Measurements from ENCODE around the gene CFDP1. TPM values are rescaled to one million over a fixed set of nuclear protein-coding genes. Genes with fewer than 3 reads are reported as not detected.
A peak's percentile ranks its signal among the peaks of the same experiment; 100 is the strongest.

The CFDP1 gene
- total RNA-seq, 1 experiment from 2014 or later = 77.6 TPM

DNA sequence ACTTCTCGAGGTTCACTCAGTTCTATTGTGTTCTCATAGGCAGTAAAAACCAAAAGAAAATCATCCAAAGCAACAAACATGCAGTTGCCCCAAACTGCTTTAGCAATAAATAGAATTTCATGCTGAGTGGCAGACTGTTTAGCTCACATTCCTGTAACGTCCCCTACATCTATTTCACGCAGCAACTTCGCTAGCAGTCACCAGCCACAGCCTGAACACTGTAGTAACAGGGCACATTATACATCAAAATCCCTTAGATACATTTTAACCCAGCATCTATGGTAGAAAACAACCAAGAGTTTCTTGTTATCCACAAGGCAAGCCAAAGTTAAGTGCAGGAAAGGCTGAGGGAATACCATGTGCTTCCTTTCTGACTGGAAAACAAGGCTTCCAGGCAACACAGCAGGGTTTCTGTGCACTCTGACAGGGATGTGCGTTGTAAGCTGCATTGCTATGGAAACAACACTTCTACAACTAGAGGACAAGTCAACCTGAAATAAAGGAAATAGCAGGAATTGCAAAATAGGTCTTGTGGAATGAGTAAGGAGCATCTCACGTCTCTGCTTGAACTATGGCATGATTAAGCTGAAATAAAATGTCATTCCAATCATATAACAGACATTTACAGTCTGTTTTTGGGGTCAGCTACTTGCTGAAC lies 55.4 kb downstream of the CFDP1 start:
- peak overlapping the region; percentile 82 for H3K27ac Mint-ChIP-seq (ENCODE audit: unreplicated experiment)
- H3K27me3 Mint-ChIP-seq (ENCODE audit: insufficient read depth, unreplicated experiment) = no peaks in the 10 kb centered on the region
- Histone ChIP-seq H3K4me3 (ENCODE audit: low read depth, low read length) (no peak overlapping the region), H3K36me3 (ENCODE audit: control insufficient read depth, insufficient read depth, low read length) (no peaks in the 10 kb centered on the region; the same call in 1 of the 2 replicates), H3K9me3 (no peaks in the 10 kb centered on the region), H3K27me3 (replicated peaks; ENCODE audit: control insufficient read depth, insufficient read depth, low read length) (no peaks in the 10 kb centered on the region), H3K4me1 (peaks cover 27% of the 10 kb centered on the region)
- no peak for DNase-seq
- intact Hi-C loops (cut with micrococcal nuclease; ENCODE audit: unreplicated experiment) = no loop called here
- H3K4me1 Mint-ChIP-seq (ENCODE audit: low read depth, unreplicated experiment) = peaks cover 29% of the 10 kb centered on the region
- TF ChIP-seq, protein P1, sequence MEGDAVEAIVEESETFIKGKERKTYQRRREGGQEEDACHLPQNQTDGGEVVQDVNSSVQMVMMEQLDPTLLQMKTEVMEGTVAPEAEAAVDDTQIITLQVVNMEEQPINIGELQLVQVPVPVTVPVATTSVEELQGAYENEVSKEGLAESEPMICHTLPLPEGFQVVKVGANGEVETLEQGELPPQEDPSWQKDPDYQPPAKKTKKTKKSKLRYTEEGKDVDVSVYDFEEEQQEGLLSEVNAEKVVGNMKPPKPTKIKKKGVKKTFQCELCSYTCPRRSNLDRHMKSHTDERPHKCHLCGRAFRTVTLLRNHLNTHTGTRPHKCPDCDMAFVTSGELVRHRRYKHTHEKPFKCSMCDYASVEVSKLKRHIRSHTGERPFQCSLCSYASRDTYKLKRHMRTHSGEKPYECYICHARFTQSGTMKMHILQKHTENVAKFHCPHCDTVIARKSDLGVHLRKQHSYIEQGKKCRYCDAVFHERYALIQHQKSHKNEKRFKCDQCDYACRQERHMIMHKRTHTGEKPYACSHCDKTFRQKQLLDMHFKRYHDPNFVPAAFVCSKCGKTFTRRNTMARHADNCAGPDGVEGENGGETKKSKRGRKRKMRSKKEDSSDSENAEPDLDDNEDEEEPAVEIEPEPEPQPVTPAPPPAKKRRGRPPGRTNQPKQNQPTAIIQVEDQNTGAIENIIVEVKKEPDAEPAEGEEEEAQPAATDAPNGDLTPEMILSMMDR (IDR thresholded peaks at IDR 0.05; ENCODE audit: insufficient read depth in 1 of 2, low read depth in 1 of 2, low read length in 1 of 2, severe bottlenecking in 1 of 2, unreplicated experiment in 1 of 2) = no peak
- H3K36me3 Mint-ChIP-seq (ENCODE audit: insufficient read depth, unreplicated experiment) = peaks cover 28% of the 10 kb centered on the region
- ChIA-PET POLR2A (no interaction called here), CTCF (interaction anchor here (0.6 kb wide), 1 partner anchor 21 kb away, joined by 4 read pairs; no protein-coding TSS in a partner anchor)
- no peaks in the 10 kb centered on the region for H3K9me3 Mint-ChIP-seq (ENCODE audit: unreplicated experiment)
- BruUV-seq (replicated peaks) = no TSS peak
- no peak overlapping the region for H3K4me3 Mint-ChIP-seq (ENCODE audit: unreplicated experiment)

DNA sequence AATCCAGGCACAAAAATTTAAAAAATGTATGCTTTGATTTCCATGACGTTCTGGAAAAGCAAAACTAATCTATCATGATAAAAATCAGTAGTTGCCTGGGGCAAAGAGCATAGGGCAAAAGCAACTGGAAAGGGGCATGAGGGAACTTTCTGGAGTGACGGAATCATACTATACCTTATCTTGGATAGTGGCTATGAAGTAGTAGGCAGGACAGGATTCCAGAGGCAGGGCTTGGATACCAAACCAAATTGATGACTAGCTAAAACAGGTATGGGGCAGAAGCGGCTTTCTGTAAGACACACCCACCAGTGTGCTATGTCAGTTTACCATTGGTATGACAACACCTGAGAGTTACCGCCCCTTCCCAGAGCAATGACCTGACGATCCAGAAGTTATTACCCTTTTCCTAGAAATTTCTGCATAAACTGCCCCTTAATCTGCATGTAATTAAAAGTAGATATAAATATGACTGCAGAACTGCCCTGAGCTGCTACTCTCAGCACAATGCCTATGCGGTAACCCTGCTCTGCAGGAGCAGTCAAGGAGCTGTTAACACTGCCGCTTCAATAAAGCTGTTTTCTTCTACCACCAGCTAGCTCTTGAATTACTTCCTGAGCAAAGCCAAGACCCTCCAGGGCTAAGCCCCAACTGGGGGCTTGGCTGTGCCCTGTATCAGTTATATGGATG lies 56.7 kb downstream of the CFDP1 start:
- DNase-seq = peak; percentile 81 to 82
- H3K4me3 ChIP-seq (ENCODE audit: low read depth, low read length) = no peak overlapping the region
- intact Hi-C loops (cut with micrococcal nuclease; ENCODE audit: unreplicated experiment) = loop anchor here (1.0 kb wide), 2 partner anchors 71 to 177 kb away; no protein-coding TSS in a partner anchor
- Mint-ChIP-seq H3K4me1 (ENCODE audit: low read depth, unreplicated experiment) (peaks cover 29% of the 10 kb centered on the region), H3K36me3 (ENCODE audit: insufficient read depth, unreplicated experiment) (peaks cover 31% of the 10 kb centered on the region), H3K27ac (ENCODE audit: unreplicated experiment) (peak overlapping the region; percentile 82), H3K4me3 (ENCODE audit: unreplicated experiment) (peak overlapping the region; percentile 12), H3K9me3 (ENCODE audit: unreplicated experiment) (no peaks in the 10 kb centered on the region), H3K27me3 (ENCODE audit: insufficient read depth, unreplicated experiment) (no peaks in the 10 kb centered on the region)
- TF ChIP-seq, protein P1 (IDR thresholded peaks at IDR 0.05; ENCODE audit: insufficient read depth in 1 of 2, low read depth in 1 of 2, low read length in 1 of 2, severe bottlenecking in 1 of 2, unreplicated experiment in 1 of 2) = no peak
- H3K27me3 ChIP-seq (replicated peaks; ENCODE audit: control insufficient read depth, insufficient read depth, low read length) = no peaks in the 10 kb centered on the region
- POLR2A ChIA-PET = interaction anchor here (0.8 to 1.0 kb wide), 2 partner anchors 71 to 126 kb away, joined by 3 read pairs; no protein-coding TSS in a partner anchor
- BruUV-seq (replicated peaks) = no TSS peak
- no peaks in the 10 kb centered on the region for H3K9me3 ChIP-seq
- peaks cover 27% of the 10 kb centered on the region for H3K4me1 ChIP-seq
- H3K36me3 ChIP-seq (ENCODE audit: control insufficient read depth, insufficient read depth, low read length) = no peaks in the 10 kb centered on the region; the same call in 1 of the 2 replicates
- CTCF ChIA-PET = interaction anchor here (0.6 to 1.2 kb wide), 5 partner anchors 9 to 674 kb away, joined by 4 to 9 read pairs (median 4); no protein-coding TSS in a partner anchor

DNA sequence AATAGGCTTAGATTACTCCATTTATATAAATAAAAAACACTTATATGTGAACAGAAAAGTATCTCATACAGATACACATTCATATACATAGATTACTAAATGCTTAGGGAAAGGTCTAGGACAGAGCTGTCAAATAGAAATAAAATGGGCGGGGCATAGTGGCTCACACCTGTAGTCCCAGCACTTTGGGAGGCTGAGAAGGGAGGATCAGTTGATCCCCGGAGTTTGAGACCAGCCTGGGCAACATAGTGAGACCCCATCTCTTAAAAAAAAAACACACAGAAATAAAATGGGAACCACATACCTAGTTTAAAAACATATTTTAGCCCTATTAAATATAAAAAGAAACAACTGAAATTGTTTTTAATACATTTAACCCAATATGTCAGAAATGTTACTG lies 58.9 kb downstream of the CFDP1 start:
- Histone ChIP-seq H3K27me3 (replicated peaks; ENCODE audit: control insufficient read depth, insufficient read depth, low read length) (no peaks in the 10 kb centered on the region), H3K4me1 (peaks cover 27% of the 10 kb centered on the region), H3K9me3 (no peaks in the 10 kb centered on the region), H3K4me3 (ENCODE audit: low read depth, low read length) (no peak overlapping the region), H3K36me3 (ENCODE audit: control insufficient read depth, insufficient read depth, low read length) (no peaks in the 10 kb centered on the region; the same call in 1 of the 2 replicates)
- H3K27ac Mint-ChIP-seq (ENCODE audit: unreplicated experiment) = no peak overlapping the region
- TF ChIP-seq, protein P1 (IDR thresholded peaks at IDR 0.05; ENCODE audit: insufficient read depth in 1 of 2, low read depth in 1 of 2, low read length in 1 of 2, severe bottlenecking in 1 of 2, unreplicated experiment in 1 of 2) = no peak
- no TSS peak for BruUV-seq (replicated peaks)
- no peaks in the 10 kb centered on the region for H3K9me3 Mint-ChIP-seq (ENCODE audit: unreplicated experiment)
- H3K4me1 Mint-ChIP-seq (ENCODE audit: low read depth, unreplicated experiment) = peaks cover 29% of the 10 kb centered on the region
- peaks cover 27% of the 10 kb centered on the region for H3K36me3 Mint-ChIP-seq (ENCODE audit: insufficient read depth, unreplicated experiment)
- no peak overlapping the region for H3K4me3 Mint-ChIP-seq (ENCODE audit: unreplicated experiment)
- DNase-seq = no peak
- ChIA-PET POLR2A (no interaction called here), CTCF (no interaction called here)
- intact Hi-C loops (cut with micrococcal nuclease; ENCODE audit: unreplicated experiment) = no loop called here
- no peaks in the 10 kb centered on the region for H3K27me3 Mint-ChIP-seq (ENCODE audit: insufficient read depth, unreplicated experiment)

Data from Caco-2 (cell line).